HG03280 (cell line): ENCODE data around the gene NAA16.
"Not testable (repeated sequence)": the region's sequence is repeated elsewhere in the genome, so short reads cannot be mapped to it uniquely, and the experiment has no call there.

Source experiments
- ATAC-seq: cut with Tn5 transposase; IDR thresholded peaks from one replicate; pipeline ENCODE4 v1.9.1; 2021; ENCODE audit warnings: mild to moderate bottlenecking, moderate library complexity; ENCODE audit not compliant: unreplicated experiment

Gene NAA16

DNA sequence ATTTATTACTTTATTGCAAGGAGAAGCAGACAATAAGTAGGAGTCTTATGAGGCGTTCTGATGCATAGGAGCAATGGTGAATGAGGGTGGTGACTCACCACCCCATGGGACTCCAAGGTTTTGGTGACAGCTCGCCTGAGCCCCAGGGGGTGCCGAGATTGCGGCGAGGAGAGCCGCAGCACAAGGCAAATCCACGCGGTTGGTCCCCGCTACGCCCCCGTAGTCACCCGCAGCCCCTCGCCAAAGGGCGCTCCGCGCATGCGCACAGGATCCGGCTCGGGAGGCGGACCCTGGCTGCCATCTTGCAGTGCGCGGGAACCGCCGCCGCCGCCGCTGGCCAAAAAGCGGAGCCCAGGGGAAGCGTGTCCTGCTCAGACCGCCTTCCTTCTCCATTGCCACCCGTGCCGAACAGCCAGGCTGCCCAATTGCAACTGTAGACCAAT lies at the start of gene NAA16:
Gene NAA16 (plus strand): TSS at position 305 of the 443 bp plus-strand sequence. CDS start 262 bp downstream, outside the sequence.
- ATAC-seq: peak; percentile 72

DNA sequence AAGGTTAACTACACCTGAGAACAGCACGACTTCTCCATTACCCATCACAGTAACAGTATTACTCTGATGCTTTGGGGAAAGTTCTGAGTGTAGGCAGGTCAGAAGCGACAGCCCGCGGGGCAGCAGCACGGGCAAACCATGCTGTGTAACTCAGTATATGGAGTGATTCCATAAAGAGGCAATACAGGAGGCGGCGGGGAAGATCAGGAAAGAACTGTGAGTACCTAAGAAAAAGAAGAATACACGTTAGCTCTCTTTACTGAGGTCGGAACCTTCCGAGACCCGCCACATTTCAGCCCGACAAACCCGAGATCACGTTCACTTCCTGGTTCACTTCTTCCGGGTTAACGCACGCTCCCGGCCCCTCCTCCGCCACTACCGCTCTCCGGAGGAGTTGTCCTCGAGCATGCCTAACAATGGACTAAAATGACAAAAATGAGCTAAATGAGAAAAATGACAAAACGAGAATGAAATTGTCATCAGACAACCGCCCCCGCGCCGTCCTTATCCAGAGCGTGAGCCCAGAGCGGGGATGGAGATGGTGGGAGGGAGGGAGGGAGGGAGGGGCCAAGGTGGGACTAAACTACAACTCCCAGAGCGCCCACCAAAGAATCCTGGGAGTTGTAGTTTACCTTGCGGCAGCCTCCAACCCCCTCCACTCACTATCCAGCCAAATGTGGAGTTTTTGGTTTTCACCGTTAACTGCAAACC lies 47.7 kb upstream of the NAA16 start, which contains the start of gene MTRF1:
Gene MTRF1 (minus strand): TSS at position 316 of the 711 bp plus-strand sequence. CDS start 2,669 bp downstream, outside the sequence.
- peak; percentile 94 for ATAC-seq

DNA sequence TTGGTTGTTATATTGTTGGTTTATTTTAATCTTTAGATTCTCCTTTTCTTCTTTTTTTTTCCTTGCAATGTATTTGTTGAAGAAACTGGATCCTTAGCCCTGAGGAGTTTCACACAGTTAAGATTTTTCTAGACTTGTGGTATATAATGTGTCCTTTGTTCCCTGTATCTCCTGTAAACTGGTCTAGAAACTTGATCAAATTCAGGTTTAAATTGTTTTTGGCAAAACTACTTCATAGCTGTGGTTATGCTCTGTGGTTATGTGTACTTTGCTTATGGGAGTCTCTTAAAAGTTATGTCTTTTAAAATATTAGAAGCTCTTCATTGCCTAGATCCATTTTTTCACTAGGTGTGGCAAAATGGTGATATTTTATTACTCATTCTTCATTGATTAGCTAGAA lies 44.0 kb upstream of the NAA16 start:
- ATAC-seq: no peak

DNA sequence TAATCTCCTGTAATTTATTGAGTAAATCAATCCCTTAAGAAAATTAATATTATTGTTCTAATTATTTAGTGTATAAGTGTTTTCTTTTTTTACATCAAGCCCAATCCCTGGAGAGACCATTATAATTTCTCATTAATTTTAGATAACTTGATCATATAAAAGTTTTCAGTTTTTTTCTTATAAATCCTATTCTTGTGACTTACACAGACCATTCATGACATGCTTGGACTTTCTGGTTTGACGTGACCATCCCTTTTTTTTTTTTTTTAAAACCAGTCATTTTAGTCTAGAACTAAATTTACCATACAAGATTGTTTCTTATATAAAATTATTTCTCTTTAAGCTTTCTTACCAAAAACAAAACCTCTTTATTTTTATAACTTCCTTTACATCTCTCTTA lies 42.3 kb upstream of the NAA16 start:
- ATAC-seq: no peak

DNA sequence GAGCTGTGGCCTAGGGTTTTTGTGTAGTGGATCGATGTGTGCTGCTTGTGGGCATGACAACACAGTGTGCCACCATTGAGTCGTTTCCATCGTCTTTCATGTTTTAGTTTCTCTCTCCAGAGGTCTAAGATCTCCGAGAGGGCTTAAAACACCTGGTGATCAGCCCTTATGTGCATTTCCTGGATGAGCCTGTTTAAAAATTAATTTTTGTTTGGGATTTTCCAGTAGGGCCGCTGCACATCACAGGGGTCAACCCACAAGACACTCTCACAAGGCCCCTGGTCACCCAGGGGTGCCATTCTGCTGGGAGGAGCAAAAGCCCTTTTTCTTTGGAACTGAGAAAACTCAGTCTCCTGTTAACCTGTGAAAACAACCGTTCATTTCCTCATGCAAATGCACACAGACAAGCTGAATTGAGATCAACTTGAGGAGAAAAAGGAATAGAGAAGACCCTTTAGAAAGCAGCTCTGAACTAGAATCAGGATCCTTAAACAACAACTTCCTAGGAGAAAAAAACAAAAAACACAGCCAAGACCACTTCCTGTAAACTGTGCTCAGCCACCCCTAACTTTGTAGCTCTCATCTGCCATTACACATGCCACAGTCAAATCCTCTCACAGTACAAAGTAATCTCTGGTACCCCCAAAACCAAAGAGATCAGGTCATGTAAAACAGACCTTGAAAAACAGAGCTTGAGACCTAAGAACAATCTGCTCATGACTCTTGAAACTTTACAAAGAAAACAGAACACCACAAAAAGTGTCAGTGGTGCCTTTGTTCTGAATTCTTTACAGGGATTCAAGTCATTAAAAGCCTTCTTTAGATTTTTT lies 39.4 kb upstream of the NAA16 start:
- ATAC-seq: no peak

DNA sequence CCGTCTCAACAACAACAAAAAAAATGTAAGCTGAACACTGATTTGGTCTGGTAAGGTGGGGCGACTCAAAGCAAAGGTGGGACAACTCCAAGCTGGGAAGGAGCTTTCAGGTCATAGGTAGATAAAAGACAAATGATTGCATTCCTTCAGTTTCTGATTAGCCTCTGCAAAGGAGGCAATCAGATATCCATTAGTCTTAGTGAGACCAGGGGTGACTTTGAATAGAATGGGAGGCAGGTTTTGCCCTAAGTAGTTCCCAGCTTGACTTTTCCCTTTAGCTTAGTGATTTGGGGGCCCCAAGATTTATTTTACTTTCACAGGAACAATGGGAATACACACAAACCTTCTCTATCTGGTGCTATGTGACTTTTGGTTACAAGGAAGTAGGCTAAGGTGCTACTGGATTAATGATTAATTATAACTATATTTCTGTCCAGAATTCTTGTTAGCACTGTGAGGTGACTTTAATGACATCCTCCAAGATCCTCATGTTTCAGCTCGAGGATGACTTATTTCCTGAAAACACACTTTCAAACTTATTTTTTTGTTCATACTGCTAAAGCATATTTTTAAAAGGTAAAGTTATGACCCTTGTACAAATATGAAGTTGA lies 37.1 kb upstream of the NAA16 start:
- no peak for ATAC-seq

DNA sequence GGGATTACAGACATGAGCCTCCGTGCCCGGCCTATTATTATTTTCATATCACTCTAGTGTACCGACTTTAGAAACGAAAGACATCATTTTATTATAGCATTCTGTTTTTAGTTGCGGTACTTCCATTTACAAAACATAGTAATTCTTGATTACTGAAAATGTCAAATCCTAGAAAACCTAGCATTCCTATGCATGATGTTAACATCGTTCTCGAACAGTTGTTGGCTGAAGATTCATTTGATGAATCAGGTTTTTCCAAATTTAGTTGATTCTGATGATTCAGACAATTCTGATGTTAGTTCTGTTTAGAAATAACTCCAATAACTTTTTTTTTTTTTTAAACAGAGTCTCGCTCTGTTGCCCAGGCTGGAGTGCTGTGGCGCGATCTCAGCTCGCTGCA lies 36.2 kb upstream of the NAA16 start:
- ATAC-seq: no peak

DNA sequence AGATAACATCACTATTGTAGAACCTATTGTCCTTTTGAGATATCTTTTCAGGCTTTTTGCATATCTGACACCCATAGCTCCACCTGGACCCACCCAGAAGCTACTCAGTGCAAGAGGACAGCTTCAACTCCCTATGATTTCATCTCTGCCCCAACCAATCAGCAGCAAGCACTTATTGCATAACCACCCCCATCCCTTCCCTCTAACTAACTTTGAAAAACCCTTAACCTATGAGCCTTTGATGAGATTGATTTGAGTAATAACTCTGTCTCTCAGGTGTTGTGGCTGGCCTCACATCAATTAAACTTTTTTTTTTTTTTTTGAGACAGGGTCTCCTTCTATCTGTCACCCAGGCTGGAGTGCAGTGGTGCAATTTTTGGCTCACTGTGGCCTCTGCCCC lies 34.2 kb upstream of the NAA16 start:
- no peak for ATAC-seq

DNA sequence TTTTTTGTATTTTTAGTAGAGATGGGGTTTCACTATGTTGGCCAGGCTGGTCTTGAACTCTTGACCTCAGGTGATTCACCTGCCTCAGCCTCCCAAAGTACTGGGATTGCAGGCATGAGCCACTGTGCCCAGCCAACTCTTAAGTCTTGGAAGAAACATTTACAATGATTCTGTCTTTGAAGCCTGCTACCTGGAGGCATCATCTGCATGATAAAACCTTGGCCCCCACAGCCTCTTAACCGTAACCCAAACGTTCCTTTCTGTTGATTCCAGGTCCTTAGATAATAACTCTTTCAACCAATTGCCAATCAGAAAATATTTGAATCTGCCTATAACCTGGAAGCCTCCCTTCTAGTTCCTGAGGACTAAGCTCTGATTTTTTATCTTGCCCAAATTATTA lies 31.9 kb upstream of the NAA16 start:
- ATAC-seq: not testable (repeated sequence)

DNA sequence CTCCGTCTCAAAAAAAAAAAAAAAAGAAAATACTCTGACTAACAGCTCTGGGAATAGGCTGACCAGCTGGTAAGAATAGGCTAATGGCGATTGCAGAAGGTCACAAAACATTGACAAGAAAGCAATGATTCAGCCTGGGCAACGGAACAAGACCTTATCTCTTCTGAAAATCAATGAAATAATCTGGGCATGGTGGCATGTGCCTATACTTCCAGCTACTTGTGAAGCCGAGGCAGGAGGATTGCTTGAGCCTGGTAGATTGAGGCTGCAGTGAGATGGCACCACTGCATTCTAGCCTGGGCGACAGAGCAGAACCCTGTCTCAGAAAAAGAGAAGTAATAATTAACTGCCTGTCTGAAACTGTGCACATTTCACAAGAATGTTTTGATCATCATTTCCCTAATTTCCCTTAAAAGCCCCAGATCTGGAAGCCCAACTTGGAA lies 28.9 kb upstream of the NAA16 start:
- ATAC-seq: no peak

DNA sequence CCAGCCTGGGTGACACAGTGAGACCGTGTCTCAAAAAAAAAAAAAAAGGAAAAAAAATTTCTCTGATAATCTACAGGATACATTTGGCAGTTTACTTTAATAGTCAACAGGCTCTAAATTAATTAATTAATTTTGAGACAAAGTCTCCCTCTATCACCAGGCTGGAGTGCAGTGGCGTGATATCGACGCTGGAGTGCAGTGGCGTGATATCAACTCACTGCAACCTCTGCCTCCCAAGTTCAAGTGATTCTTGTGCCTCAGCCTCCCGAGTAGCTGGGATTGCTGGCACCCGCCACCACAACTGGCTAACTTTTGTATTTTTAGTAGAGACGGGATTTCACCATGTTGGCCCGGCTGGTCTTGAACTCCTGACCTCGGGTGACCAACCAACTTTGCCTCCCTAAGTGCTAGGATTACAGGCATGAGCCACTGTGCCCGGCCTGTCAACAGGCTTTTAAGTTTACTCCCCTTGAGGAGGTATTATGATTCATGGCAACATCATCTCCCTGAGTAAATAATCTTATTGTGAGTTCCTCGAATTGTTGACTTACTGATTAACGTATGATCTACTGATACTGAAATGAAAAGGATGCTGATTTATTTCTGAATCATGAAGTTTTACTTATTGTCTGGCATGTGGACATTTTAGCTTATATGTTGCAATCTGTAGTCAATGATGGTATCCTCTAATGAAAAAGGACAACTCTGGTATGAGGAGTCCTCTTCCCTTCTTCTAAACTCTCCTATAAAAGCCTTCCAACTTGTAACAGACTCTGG lies 26.4 kb upstream of the NAA16 start:
- ATAC-seq: no peak

DNA sequence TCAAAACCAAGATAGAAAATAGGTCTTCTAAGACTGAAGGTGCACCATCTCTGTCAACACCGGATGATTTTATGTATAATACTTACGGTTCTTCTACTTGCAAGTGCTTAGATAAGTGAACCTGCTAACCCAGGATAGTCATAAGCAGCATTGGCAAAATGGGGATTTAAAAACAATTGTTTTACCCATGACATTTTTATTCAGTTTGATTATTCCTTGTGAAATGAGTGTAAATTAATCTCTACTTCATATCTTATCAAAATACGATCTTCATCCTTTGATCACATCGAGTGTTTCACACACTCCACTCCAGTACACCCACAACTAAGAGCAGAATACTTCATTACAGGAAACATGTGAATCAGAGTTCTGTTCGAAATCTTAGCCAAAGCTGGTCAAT lies 24.7 kb upstream of the NAA16 start:
- no peak for ATAC-seq

DNA sequence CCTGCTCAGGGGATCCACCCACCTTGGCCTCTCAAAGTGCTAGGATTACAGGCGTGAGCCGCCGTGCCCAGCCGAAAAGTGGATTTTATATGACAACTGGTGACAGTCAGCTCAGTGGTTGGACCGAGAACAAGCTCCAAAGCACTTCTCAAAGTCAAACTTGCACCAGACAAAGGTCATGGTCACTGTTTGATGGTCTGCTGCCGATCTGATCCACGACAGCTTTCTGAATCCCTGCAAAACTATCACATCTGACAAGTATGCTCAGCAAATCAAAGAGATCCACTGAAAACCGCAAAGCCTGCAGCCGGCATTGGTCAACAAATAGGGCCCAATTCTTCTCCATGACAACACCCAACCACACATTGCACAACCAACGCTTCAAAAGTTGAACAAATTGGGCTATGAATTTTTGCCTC lies 21.6 kb upstream of the NAA16 start:
- ATAC-seq: no peak

DNA sequence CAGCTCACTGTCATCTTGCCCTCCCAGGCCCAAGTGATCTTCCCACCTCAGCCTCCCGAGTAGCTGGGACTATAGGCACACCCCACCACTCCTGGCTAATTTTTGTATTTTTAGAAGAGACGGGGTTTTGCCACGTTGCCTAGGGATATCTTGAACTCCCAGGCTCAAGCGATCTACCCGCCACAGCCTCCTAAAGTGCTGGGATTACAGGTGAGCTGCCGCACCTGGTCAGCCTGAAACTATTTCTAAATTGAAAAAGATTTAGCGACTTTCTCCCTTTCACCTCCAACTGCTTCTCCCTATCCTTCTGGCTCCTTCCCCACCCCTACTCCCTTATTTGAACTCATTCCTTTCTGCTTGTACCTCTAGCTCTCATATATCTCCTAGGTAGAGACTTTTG lies 19.8 kb upstream of the NAA16 start:
- no peak for ATAC-seq

DNA sequence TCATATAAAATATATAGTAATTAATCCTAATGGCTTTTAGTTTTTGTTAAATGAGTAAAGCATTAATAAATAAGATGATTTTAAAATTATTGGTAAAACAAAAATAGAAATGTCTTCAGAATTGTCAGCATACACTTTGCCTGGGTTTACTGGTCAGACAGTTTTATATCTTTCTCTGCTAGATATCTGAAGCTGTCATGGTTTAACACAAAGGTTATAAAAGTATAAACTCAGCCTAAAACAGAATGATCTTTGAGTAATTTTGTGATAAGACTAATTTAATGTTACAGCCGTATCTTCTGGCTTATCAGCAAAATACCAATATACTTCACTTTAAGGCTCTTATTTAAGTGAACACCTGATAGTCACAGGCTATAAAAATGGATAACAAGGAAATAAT lies 17.8 kb upstream of the NAA16 start:
- ATAC-seq: no peak

DNA sequence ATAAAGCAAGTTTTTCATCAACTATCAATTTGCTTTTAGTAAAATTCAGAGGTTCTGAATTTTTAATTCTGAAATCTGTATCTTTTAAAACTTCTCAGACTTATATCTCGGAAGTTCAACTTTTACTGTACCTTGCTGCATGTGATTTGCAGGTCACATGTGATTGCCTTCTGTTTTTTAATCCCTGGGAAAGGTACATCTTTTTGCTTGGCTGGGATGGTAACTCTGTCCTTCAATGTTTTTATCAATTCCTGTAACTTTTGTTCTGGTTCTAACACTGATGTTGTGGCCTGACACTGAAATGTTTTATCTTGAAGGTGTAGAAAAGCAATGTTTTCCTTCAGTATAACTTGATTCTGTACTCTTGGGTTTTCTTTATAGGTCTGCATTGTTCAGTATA lies 16.2 kb upstream of the NAA16 start:
- no peak for ATAC-seq

DNA sequence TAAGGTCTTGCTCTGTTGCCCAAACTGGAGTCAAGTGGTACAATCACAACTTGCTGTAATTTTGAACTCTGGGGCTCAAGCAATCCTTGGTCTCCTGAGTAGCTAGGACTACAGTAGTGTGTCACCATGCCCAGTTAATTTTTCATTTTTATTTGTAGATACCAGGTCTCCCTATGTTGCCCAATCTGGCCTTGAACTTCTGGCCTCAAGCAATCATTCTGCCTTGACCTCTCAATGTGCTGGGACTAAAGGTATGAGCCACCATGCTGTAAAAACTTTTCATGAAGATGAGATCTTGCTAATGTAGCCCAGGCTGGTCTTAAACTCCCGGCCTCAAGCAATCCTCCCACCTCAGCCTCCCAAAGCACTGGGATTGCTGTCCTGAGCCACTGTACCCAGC lies 15.1 kb upstream of the NAA16 start:
- ATAC-seq: no peak

DNA sequence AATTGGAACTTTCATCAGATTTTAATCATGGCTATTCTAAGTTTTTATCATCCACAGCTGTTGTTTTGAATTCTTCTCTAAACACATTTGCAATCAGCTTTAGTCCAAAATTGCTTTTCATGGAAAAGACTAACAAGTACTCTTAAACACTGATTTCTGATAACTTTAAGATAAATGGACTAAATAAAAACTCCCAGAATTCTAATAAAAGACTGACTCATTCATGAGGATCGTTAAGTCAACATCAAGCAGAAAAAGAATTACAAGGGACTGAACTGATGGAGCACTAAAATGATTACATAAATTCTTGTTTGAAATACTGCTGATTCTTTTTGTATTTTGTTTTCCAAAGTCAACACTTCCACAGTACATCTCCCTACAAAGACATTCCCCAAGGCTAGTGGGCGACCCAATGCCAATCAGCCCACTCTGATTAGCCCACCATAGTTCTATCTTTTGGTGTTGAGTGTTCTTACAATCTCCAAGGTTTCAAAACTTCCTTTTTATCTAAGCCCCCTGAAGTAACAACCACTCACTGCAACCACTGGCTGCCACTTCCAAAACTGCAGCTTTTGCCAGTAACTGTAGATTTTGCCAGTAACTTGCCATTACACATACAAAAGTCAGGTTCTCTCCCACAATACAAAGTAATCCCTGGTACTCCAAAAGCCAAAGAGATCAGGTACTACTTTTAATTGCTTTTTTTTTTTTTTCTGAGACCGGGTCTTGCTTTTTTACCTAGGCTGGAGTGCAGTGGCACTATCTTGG lies 14.0 kb upstream of the NAA16 start:
- ATAC-seq: no peak

DNA sequence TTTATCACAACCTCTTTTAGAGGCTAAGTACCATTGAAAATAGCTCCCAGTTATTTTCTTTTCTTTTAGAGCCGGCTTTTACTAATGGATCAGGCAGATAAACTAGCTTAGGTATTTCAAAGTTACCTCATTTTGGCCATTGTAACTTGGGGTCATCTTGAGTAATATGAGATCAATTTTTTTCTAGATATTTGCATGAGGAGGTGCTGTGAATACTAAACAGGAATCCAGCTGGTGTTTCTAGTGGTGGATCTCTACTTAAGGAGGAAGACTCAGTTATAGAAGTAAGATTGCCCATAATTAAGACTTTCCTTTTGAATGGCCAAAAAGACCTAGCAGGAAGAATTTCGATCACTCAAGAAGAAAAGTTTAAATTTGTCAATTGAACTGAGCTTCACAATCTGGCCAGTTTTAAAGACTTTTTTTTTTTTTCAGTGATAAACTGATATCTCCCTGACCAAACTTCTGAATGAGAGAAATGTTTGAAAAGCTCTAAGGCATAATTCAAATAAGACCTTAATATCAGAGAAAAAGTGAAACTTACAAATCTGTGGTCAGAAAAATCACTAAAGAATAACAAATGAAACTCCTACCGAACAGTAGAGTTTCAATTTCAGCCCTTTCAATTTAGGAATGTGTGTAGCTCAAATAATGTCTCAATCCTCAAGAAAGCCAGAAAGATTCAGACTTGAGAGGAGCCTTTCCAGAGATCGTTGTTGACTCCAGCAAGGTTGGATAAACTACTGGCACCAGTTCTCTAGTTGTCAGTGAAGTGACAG lies 11.6 kb upstream of the NAA16 start:
- no peak for ATAC-seq
